GM23248 (cell line): ENCODE measurements around the gene GAREM1.

Source experiments
- EZH2 ChIP-seq: fragments of 200-600 bp; sonication (generic); IDR thresholded peaks from 2 replicates; pipeline ENCODE4 v1.6.1; 2018; ENCODE audit warnings: antibody characterized with exemption, mild to moderate bottlenecking; ENCODE audit not compliant: insufficient read depth, poor library complexity, severe bottlenecking
- EZH2phosphoT487 ChIP-seq: fragments of 200-600 bp; sonication (generic); IDR thresholded peaks from 2 replicates; pipeline ENCODE4 v1.6.1; 2018; ENCODE audit warnings: antibody characterized with exemption, moderate library complexity, mild to moderate bottlenecking, low read depth; ENCODE audit not compliant: insufficient read depth

DNA sequence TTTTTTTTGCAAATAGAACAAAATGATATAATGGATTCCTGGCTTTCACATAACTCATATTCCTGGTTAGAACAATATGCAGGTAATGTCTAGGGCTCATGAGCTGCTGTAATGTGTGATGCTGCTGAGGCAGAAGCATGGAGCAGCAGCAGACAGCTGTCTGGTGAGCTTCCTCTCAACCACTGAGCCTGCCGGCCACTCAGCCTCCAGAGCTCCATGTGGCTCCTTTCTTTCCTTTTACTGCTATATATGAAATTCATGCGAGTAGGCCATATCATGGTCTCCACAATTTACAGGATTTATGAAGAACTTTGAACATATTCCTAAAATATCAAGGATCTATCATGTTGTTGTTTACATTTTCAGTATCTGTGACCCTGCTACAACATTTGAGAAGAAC is 159.9 kb downstream of the GAREM1 start:
- TF ChIP-seq EZH2 (no peak), EZH2phosphoT487 (no peak)
